ENCODE data around the gene INKA1.
"Not testable (repeated sequence)": the region's sequence is repeated elsewhere in the genome, so short reads cannot be mapped to it uniquely, and the experiment has no call there.

INKA1 gene

DNA sequence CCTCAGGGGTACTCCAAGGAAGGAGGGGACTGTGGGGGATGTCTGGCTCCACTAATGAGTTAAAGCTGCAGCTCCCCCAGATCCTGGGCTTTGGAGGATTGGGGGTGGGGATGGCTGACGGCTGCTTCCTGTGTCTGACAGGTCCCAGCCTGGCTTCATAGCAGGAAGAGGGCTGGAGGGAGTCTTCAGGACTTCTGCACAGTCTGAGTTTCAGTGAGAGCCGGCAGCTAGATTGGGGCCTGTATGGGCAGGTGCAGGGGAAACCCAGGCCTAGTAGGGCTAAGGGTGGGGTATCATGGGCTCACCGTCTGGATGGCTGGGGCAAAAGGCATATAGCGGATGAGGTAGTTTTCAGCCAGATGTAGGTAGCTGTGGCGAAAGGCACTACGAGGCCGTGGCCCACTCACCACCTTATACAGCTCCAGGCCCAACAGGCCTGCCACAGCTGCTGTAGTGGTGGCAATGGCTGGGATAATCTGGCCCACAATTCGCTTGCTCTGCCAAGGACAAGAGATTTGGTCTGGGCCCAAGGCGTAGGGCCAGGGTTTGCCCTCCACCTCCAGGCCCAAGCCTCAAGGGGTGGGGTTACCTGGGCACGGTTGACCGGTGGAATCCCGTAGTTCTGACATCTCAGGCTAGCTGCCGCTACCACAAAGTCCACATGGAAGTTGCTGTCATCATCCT is 4.5 kb downstream of the INKA1 start:
- peak; percentile 19 for DNase-seq (ENCODE audit: low read depth)

GRCh38 chr3:49812916-49813496 is 9.9 kb downstream of the INKA1 start:
- DNase-seq (ENCODE audit: low read depth) = peak; percentile 13

- DNase-seq (ENCODE audit: low read depth) = peak; percentile 82
These were observed 10.6 kb downstream of the INKA1 start, which contains the start of gene UBA7 for GRCh38 chr3:49813497-49814174. UBA7 (minus strand) TSS chr3:49813953; CDS start chr3:49813787, 166 bp downstream.

GRCh38 chr3:49823131-49823530 is 20.1 kb downstream of the INKA1 start:
- DNase-seq (ENCODE audit: low read depth) = not testable (repeated sequence)

DNA sequence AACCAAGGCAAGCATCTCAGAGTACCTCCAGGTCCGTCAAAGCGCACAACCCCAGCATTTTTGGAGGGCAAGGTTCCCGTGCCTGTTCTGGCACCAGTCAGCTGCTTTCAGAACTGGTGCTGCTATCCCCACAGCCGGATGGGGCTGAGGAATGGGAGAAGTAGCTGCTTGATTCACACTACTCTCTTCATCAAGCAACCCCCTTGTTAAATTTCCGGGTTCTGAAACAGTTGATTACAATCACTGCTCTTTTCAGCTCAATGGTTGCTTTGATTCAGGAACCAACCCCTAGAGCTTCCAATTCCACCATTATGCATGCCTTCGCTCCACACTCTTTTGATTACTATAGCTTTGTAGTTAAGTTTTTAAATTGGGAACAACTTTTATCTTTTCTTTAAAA is 23.0 kb downstream of the INKA1 start:
- no peak for DNase-seq (ENCODE audit: low read depth)

- no peak for DNase-seq (ENCODE audit: low read depth)
These were observed 28.3 kb downstream of the INKA1 start for GRCh38 chr3:49831341-49831740.

- peak; percentile 79 for DNase-seq (ENCODE audit: low read depth)
These were observed 36.2 kb downstream of the INKA1 start for GRCh38 chr3:49839193-49839809.

DNA sequence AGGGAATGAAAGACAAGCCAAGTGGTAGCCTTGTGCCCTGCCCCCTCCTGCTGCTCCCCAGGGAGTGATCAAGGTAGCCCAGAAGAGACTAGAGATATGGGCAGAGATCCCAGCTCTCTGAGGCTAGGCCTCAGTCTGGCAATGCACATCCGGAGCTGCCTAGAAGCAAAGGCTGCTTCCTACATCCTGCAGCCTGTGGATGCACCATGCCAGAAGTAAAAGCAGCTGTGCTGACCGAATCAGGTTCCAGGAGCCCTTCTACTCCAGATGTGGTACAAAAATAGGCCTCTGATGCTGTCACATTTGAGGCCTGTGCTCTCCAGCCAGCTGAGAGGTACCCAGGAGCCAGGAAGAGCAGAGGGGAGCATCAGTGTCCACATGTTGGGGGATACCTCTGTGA is 37.3 kb downstream of the INKA1 start:
- DNase-seq (ENCODE audit: low read depth) = no peak

DNA sequence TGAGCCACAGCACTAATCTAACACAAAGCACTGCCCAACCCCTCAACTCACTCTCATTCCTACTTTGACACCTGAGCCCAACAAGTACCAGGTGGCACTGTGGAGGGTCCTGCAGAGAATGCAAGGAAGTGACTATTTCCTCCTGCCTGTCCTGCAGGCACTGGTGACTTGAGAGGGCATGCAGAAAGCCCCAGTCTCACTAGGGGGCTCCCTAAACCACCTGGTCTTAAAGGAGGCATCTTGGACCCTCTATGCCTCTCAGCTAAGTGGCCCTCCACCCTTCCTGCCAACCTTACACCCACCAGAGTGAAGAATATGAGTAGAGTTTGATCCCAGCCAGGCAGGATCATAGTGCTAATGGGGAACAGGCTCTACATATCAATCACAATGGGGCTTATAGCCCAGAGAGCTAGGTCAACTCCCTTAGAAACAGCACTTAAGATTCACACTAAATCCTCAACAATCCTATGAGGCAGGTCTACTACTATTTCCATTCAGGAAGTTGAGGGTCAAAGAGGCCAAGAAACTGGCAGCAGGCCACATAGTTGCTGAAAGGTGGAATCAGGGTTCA is 38.1 kb downstream of the INKA1 start:
- peak; percentile 20 for DNase-seq (ENCODE audit: low read depth)

GRCh38 chr3:49841806-49842205 is 38.7 kb downstream of the INKA1 start:
- DNase-seq (ENCODE audit: low read depth) = no peak

DNA sequence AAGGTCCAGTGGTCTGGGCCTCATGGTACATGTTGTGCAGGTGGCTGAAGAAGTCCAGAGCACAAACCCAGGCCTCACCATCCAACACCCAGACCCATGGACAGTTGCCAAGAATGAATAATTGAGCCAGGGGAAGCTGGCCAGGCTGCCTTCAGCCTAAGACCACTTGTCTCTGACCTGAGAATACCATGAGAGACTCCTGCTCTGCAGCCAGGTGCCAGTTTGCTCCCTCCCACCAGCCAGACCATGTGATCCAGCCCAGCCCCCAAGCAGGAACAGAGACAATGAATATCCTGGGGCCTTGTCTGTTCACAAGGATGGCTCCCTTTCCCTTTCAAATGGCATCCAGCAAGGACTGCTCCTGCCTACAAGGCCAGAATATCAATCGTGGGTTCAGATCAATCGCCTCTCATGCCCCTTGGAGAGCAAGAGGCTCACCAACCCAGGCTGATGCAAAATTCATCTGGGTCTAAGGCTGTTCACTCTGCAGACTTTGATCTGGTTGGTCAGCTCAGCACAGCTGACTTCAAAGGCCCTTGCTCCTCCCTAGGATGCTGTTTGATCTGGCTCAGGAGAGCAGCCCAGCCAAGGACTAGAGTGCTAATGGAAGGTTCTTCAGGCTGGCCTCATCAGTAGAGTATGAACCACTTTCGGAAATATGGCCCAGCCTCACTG is 39.9 kb downstream of the INKA1 start:
- no peak for DNase-seq (ENCODE audit: low read depth)

GRCh38 chr3:49844464-49845183 is 41.6 kb downstream of the INKA1 start:
- DNase-seq (ENCODE audit: low read depth) = peak; percentile 10

DNA sequence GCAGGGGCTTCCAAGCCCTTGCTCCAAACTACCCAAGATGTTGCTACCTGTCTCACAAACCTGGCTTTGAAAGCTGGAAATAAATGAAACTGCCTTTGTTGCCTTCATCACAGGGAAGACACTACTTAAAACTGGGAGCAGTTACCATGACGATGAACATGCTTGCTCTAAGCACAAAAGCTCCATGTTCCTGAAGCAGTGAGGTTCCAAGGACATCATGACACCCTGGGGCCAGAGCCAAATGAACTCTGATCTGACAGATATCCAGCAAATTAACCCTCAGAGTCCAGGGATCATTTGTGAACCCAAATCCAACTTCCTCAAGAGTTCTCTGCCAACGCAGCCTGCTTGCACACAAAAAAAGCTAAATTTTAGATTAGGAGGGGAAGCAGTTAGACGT is 42.6 kb downstream of the INKA1 start:
- no peak for DNase-seq (ENCODE audit: low read depth)

Data from EH (cell line).